Astrocyte of the spinal cord (primary cell): Measurements from ENCODE around the gene OLFML2B.
A peak's percentile ranks its signal among the peaks of the same experiment; 100 is the strongest.

Experiments used
- DNase-seq: peaks from one replicate; pipeline ENCODE4 v3.0.0; 2011; ENCODE audit warnings: low read depth, low spot score
- H3K4me3 ChIP-seq: 2 replicates; pipeline ENCODE4 v1.5.1; 2011; ENCODE audit warnings: low read depth, mild to moderate bottlenecking, low read length, moderate library complexity
- in situ Hi-C: cut with HindIII; loops from 2 replicates; pipeline ENCODE4 v1.10.0; 2017; ENCODE audit warnings: low sequenced_read_pairs
- TF ChIP-seq, protein P1 (sequence below): IDR thresholded peaks from 2 replicates; pipeline ENCODE4 v1.5.1; 2012; ENCODE audit warnings: low read depth, mild to moderate bottlenecking, low read length, inconsistent platforms

The OLFML2B gene

DNA sequence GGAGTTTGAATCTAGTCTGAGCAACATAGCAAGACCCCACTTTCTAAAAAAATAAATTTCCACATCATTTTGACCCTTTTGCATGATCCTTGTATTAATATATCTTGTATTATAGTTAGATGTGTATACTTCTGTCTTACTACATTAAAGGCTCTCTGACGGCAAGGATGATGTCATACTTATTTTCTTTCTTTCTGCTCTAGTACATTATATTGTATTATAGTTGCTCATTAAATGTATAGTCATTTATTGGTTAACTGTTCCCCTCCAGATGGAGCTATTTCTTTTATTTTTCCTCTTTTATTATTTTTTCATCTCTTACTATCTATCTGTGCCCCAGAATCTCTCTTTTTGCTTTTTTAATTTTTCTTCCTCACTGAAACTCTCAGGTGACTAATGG lies 15.0 kb upstream of the OLFML2B start:
- in situ Hi-C loops, result no loop called here
- no peak for DNase-seq
- TF ChIP-seq, protein P1, sequence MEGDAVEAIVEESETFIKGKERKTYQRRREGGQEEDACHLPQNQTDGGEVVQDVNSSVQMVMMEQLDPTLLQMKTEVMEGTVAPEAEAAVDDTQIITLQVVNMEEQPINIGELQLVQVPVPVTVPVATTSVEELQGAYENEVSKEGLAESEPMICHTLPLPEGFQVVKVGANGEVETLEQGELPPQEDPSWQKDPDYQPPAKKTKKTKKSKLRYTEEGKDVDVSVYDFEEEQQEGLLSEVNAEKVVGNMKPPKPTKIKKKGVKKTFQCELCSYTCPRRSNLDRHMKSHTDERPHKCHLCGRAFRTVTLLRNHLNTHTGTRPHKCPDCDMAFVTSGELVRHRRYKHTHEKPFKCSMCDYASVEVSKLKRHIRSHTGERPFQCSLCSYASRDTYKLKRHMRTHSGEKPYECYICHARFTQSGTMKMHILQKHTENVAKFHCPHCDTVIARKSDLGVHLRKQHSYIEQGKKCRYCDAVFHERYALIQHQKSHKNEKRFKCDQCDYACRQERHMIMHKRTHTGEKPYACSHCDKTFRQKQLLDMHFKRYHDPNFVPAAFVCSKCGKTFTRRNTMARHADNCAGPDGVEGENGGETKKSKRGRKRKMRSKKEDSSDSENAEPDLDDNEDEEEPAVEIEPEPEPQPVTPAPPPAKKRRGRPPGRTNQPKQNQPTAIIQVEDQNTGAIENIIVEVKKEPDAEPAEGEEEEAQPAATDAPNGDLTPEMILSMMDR, result peak; percentile 4
- no peak overlapping the region for H3K4me3 ChIP-seq

DNA sequence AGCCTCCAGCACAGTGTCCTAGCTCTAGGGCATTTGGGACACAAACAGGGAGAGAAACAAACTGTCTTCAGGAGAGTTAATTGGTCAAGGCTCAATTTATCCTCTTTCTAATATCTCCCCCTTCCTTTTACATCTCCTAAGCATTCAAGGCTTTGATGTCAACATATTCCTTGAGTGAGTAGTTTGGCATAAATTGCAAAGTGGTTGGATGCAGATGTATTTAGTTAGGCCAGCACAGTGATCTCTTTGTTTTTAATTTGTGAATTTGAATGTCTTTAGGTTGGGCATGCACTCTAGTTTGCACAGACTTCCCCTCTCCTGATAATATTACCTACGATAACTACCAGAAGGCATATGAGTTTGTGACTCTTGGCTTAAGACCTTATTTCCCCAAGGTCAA lies 12.5 kb upstream of the OLFML2B start:
- in situ Hi-C loops, result no loop called here
- H3K4me3 ChIP-seq, result no peak overlapping the region
- no peak for DNase-seq
- TF ChIP-seq, protein P1, result no peak

DNA sequence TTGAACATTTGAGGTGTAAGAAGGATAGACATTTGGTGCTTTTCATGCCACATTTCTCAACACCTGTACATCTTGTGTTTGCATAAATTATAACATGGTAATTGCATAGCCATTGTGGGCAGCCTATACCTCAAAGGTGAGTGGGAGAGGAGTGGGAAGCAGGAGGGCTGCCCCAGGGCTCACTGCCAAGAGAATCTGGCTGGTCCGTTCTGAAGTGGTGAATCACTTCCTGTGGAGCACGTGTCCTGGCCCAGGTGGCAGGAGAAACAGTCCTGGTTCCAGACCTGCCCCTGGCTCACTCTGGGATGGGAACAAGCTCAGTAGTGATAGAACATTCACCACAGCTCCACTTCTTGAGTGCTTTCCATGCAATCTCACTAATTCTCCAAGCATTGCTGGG lies 11.6 kb upstream of the OLFML2B start:
- no peak for DNase-seq
- in situ Hi-C loops, result no loop called here
- TF ChIP-seq, protein P1, result no peak
- H3K4me3 ChIP-seq, result no peak overlapping the region

DNA sequence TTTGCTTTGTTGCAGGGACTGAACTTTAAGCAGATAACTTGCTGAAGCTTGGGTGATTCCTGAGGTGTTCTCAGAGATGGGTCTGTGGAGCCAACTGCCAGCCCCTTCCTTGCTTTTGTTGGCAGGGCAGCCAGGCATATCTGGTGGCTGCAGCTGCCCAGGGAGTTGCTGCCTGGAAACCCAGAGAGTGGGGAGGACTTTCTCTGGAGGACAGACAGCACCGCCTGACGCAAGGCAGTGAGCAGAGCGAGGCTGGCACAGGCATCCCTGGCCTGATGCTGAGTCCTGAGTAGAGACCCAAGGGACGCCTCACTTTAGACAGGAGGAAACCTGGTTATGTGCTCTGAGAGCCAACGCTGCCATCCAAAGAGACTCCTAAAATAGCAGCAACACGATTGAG lies 9.8 kb upstream of the OLFML2B start:
- in situ Hi-C loops, result no loop called here
- no peak for DNase-seq
- no peak overlapping the region for H3K4me3 ChIP-seq
- TF ChIP-seq, protein P1, result no peak

DNA sequence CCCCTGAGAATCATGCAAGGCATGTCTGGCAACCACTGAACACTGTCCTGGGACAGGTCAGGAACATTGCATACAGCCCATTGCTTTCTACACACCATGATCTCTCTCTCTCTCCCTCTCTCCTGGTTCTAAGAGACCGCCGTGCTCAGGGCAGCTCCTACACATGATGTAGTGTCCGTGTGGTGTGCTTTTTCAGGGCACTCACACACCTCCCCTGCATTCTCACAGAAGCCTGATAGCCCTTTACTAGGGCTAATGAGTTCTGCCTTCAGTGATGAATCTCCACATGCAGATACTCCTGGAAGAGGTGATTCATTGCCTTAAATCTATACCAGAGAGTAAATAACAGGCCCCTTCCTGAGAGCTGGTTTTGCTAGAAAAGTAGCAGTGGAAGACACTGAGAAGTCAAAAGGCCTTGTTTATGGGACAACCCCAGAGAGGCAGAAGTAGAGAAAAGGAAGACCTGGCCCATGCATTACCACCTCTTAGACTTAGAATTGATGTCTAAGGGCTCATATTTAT lies 7.2 kb upstream of the OLFML2B start:
- no peak overlapping the region for H3K4me3 ChIP-seq
- in situ Hi-C loops, result no loop called here
- TF ChIP-seq, protein P1, result no peak
- no peak for DNase-seq

DNA sequence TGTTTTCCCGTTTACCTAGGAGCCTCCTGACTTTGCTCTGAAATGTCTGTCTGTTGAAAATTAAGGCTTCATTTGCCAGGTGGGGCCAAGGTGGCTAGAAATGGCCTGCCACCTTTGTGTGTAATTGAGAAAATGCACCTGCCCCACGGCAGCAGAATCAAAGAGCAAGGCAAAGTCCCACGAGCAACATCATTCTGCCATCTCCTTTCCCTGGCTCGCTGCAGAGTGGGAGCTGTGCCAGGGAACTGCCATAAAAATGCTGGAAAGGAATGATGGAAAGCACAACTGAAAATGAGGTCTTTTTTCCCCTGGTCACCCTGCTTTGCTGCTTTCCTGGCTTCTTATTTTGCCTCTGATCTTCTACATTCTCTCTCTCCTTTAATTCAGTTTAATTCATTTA lies 5.5 kb upstream of the OLFML2B start:
- no peak for DNase-seq
- TF ChIP-seq, protein P1, result no peak
- in situ Hi-C loops, result no loop called here
- no peak overlapping the region for H3K4me3 ChIP-seq

DNA sequence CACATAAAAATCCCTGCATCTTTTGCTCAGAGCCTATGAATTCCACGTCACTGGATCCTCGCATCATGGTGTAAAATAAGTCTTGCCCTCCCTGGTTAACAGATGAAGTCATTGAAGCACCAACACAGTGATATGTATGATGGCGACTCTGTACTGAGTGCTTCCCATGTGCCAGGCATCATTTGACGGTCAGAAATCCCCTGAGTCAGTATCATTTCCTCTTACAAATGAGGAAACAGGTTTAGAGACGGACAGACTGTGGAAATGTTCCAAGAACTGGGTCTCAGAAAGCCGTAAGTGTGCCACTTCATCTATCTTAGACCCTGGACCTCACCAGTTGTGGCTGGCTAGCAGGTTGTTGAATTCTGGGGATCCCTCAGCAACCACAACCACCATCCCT lies 5.1 kb upstream of the OLFML2B start:
- no peak for DNase-seq
- H3K4me3 ChIP-seq, result no peak overlapping the region
- in situ Hi-C loops, result no loop called here
- TF ChIP-seq, protein P1, result no peak
